ENCODE measurements around the gene HS6ST3.

Gene HS6ST3

GRCh38 chr13:96475103-96475502, 385.2 kb downstream of the HS6ST3 start:
- Histone ChIP-seq H3K9me3 (ENCODE audit: severe bottlenecking) (no peaks in the 10 kb centered on the region), H3K27ac (ENCODE audit: poor library complexity, severe bottlenecking) (no peak overlapping the region), H3K36me3 (ENCODE audit: low read depth) (no peaks in the 10 kb centered on the region), H3K4me1 (ENCODE audit: insufficient read depth, poor library complexity, severe bottlenecking) (no peaks in the 10 kb centered on the region), H3K27me3 (ENCODE audit: insufficient read depth, poor library complexity, severe bottlenecking) (no peaks in the 10 kb centered on the region), H3K4me3 (ENCODE audit: severe bottlenecking) (no peak overlapping the region)
- DNase-seq (ENCODE audit: low spot score) (no peak), ATAC-seq (ENCODE audit: low read depth) (no peak)
- TF ChIP-seq CTCF (IDR thresholded peaks at IDR 0.05; ENCODE audit: poor library complexity, severe bottlenecking) = no peak

GRCh38 chr13:96481482-96481881, 391.6 kb downstream of the HS6ST3 start:
- ATAC-seq (ENCODE audit: low read depth) (no peak), DNase-seq (ENCODE audit: low spot score) (no peak)
- Histone ChIP-seq H3K4me3 (ENCODE audit: severe bottlenecking) (no peak overlapping the region), H3K27me3 (ENCODE audit: insufficient read depth, poor library complexity, severe bottlenecking) (no peaks in the 10 kb centered on the region), H3K4me1 (ENCODE audit: insufficient read depth, poor library complexity, severe bottlenecking) (no peaks in the 10 kb centered on the region), H3K27ac (ENCODE audit: poor library complexity, severe bottlenecking) (no peak overlapping the region), H3K9me3 (ENCODE audit: severe bottlenecking) (no peaks in the 10 kb centered on the region), H3K36me3 (ENCODE audit: low read depth) (no peaks in the 10 kb centered on the region)
- no peak for TF ChIP-seq CTCF (IDR thresholded peaks at IDR 0.05; ENCODE audit: poor library complexity, severe bottlenecking)

- H3K9me3 ChIP-seq (ENCODE audit: severe bottlenecking) = no peaks in the 10 kb centered on the region
- no peaks in the 10 kb centered on the region for H3K4me1 ChIP-seq (ENCODE audit: insufficient read depth, poor library complexity, severe bottlenecking)
- no peak overlapping the region for H3K4me3 ChIP-seq (ENCODE audit: severe bottlenecking)
- H3K27me3 ChIP-seq (ENCODE audit: insufficient read depth, poor library complexity, severe bottlenecking) = no peaks in the 10 kb centered on the region
- no peaks in the 10 kb centered on the region for H3K36me3 ChIP-seq (ENCODE audit: low read depth)
- DNase-seq (ENCODE audit: low spot score) (no peak), ATAC-seq (ENCODE audit: low read depth) (no peak)
- no peak for TF ChIP-seq CTCF (IDR thresholded peaks at IDR 0.05; ENCODE audit: poor library complexity, severe bottlenecking)
- no peak overlapping the region for H3K27ac ChIP-seq (ENCODE audit: poor library complexity, severe bottlenecking)
Measured at GRCh38 chr13:96490496-96490989, 400.6 kb downstream of the HS6ST3 start.

- Histone ChIP-seq H3K9me3 (ENCODE audit: severe bottlenecking) (no peaks in the 10 kb centered on the region), H3K27me3 (ENCODE audit: insufficient read depth, poor library complexity, severe bottlenecking) (no peaks in the 10 kb centered on the region), H3K36me3 (ENCODE audit: low read depth) (no peaks in the 10 kb centered on the region), H3K4me1 (ENCODE audit: insufficient read depth, poor library complexity, severe bottlenecking) (no peaks in the 10 kb centered on the region), H3K27ac (ENCODE audit: poor library complexity, severe bottlenecking) (no peak overlapping the region), H3K4me3 (ENCODE audit: severe bottlenecking) (no peak overlapping the region)
- ATAC-seq (ENCODE audit: low read depth) = no peak
- no peak for TF ChIP-seq CTCF (IDR thresholded peaks at IDR 0.05; ENCODE audit: poor library complexity, severe bottlenecking)
- no peak for DNase-seq (ENCODE audit: low spot score)
Measured at GRCh38 chr13:96491103-96491502, 401.2 kb downstream of the HS6ST3 start.

- H3K4me3 ChIP-seq (ENCODE audit: severe bottlenecking) = no peak overlapping the region
- no peak for TF ChIP-seq CTCF (IDR thresholded peaks at IDR 0.05; ENCODE audit: poor library complexity, severe bottlenecking)
- H3K27me3 ChIP-seq (ENCODE audit: insufficient read depth, poor library complexity, severe bottlenecking) = no peaks in the 10 kb centered on the region
- no peak overlapping the region for H3K27ac ChIP-seq (ENCODE audit: poor library complexity, severe bottlenecking)
- H3K9me3 ChIP-seq (ENCODE audit: severe bottlenecking) = no peaks in the 10 kb centered on the region
- no peak for DNase-seq (ENCODE audit: low spot score)
- H3K4me1 ChIP-seq (ENCODE audit: insufficient read depth, poor library complexity, severe bottlenecking) = no peaks in the 10 kb centered on the region
- no peak for ATAC-seq (ENCODE audit: low read depth)
- H3K36me3 ChIP-seq (ENCODE audit: low read depth) = no peaks in the 10 kb centered on the region
Measured at GRCh38 chr13:96492766-96493165, 402.9 kb downstream of the HS6ST3 start.
